Measurements from ENCODE around the gene MYH15.
A peak's percentile ranks its signal among the peaks of the same experiment; 100 is the strongest.

MYH15 gene

GRCh38 chr3:108509263-108509662 lies 1.1 kb downstream of the MYH15 start:
- no peak for DNase-seq

- DNase-seq = no peak
Observed at GRCh38 chr3:108507902-108508301, 2.5 kb downstream of the MYH15 start.

GRCh38 chr3:108505811-108506210 lies 4.6 kb downstream of the MYH15 start:
- no peak for DNase-seq

GRCh38 chr3:108503722-108504121 lies 6.7 kb downstream of the MYH15 start:
- no peak for DNase-seq

GRCh38 chr3:108501535-108501934 lies 8.9 kb downstream of the MYH15 start:
- no peak for DNase-seq

GRCh38 chr3:108500728-108501127 lies 9.7 kb downstream of the MYH15 start:
- DNase-seq = no peak

- no peak for DNase-seq
Observed at GRCh38 chr3:108497271-108497670, 13.1 kb downstream of the MYH15 start.

- no peak for DNase-seq
Observed at GRCh38 chr3:108495717-108496116, 14.7 kb downstream of the MYH15 start.

GRCh38 chr3:108494906-108495531 lies 15.4 kb downstream of the MYH15 start:
- no peak for DNase-seq

- DNase-seq = no peak
Observed at GRCh38 chr3:108493862-108494261, 16.5 kb downstream of the MYH15 start.

GRCh38 chr3:108491456-108491855 lies 18.9 kb downstream of the MYH15 start:
- no peak for DNase-seq

GRCh38 chr3:108489776-108490175 lies 20.6 kb downstream of the MYH15 start:
- DNase-seq = peak; percentile 30

GRCh38 chr3:108488631-108489030 lies 21.8 kb downstream of the MYH15 start:
- no peak for DNase-seq

- no peak for DNase-seq
Observed at GRCh38 chr3:108487439-108487838, 23.0 kb downstream of the MYH15 start.

GRCh38 chr3:108486941-108487340 lies 23.5 kb downstream of the MYH15 start:
- no peak for DNase-seq

GRCh38 chr3:108486338-108486737 lies 24.1 kb downstream of the MYH15 start:
- no peak for DNase-seq

- DNase-seq = no peak
Observed at GRCh38 chr3:108485146-108485545, 25.2 kb downstream of the MYH15 start.

GRCh38 chr3:108479224-108479623 lies 31.2 kb downstream of the MYH15 start:
- DNase-seq = no peak

- peak; percentile 59 for DNase-seq
Observed at GRCh38 chr3:108477511-108478147, 32.8 kb downstream of the MYH15 start.

- DNase-seq = no peak
Observed at GRCh38 chr3:108475220-108475782, 35.1 kb downstream of the MYH15 start.

GRCh38 chr3:108474581-108474980 lies 35.8 kb downstream of the MYH15 start:
- DNase-seq = no peak

- DNase-seq = no peak
Observed at GRCh38 chr3:108473711-108474110, 36.7 kb downstream of the MYH15 start.

GRCh38 chr3:108472001-108472591 lies 38.3 kb downstream of the MYH15 start:
- DNase-seq = no peak

GRCh38 chr3:108471426-108471825 lies 39.0 kb downstream of the MYH15 start:
- DNase-seq = no peak

Data from activated T-cell treated with anti-CD3 and anti-CD28 coated beads for 4 hours (primary cell).